DOHH2 (cell line): Measurements from ENCODE around the gene TNPO1.

Experiments used
- H3F3A ChIP-seq: fragments of 200-600 bp; sonication (generic), shearing (Covaris generic); 2 replicates; pipeline ENCODE4 v1.6.0; 2016; ENCODE audit warnings: antibody characterized with exemption, mild to moderate bottlenecking; ENCODE audit not compliant: control insufficient read depth, insufficient read depth
- H3K27ac ChIP-seq: fragments of 200-600 bp; sonication (generic); 2 replicates; pipeline ENCODE4 v1.5.1; 2014; ENCODE audit warnings: low read depth, mild to moderate bottlenecking, low read length, moderate library complexity
- H3K27me3 ChIP-seq: fragments of 200-600 bp; sonication (generic); 2 replicates; pipeline ENCODE4 v1.6.1; 2014; ENCODE audit warnings: mild to moderate bottlenecking, low read length, mixed read lengths; ENCODE audit not compliant: control insufficient read depth
- H3K36me3 ChIP-seq: fragments of 200-600 bp; sonication (generic); 2 replicates; pipeline ENCODE4 v1.6.1; 2014; ENCODE audit warnings: mild to moderate bottlenecking, low read length, moderate library complexity, mixed read lengths; ENCODE audit not compliant: control insufficient read depth
- H3K4me1 ChIP-seq: fragments of 200-600 bp; sonication (generic); 2 replicates; pipeline ENCODE4 v1.6.1; 2014; ENCODE audit warnings: mild to moderate bottlenecking, low read length, mixed read lengths; ENCODE audit not compliant: control insufficient read depth
- H3K4me2 ChIP-seq: fragments of 200-600 bp; sonication (generic); 2 replicates; pipeline ENCODE4 v1.6.0; 2014; ENCODE audit warnings: mild to moderate bottlenecking, low read length, moderate library complexity
- H3K4me3 ChIP-seq: fragments of 200-600 bp; sonication (generic); 2 replicates; pipeline ENCODE4 v1.5.1; 2014; ENCODE audit warnings: mild to moderate bottlenecking, low read length, mixed read lengths
- H3K79me2 ChIP-seq: fragments of 200-600 bp; sonication (generic); 2 replicates; pipeline ENCODE4 v1.6.1; 2014; ENCODE audit warnings: mild to moderate bottlenecking, low read length, mixed read lengths; ENCODE audit not compliant: control insufficient read depth
- H3K9me2 ChIP-seq: fragments of 200-600 bp; sonication (generic); replicated peaks from 2 replicates; pipeline ENCODE4 v1.6.1; 2014; ENCODE audit warnings: mild to moderate bottlenecking, low read length, mixed read lengths; ENCODE audit not compliant: control insufficient read depth
- H3K9me3 ChIP-seq: fragments of 200-600 bp; sonication (generic); 2 replicates; pipeline ENCODE4 v1.6.1; 2014; ENCODE audit warnings: antibody characterized with exemption, low read length, mixed read lengths; ENCODE audit not compliant: control insufficient read depth, insufficient read depth
- H4K20me1 ChIP-seq: fragments of 200-600 bp; sonication (generic); 2 replicates; pipeline ENCODE4 v1.6.0; 2014; ENCODE audit warnings: low read depth, mild to moderate bottlenecking, antibody characterized with exemption, low read length, moderate library complexity; ENCODE audit not compliant: control insufficient read depth, insufficient read depth
- EZH2phosphoT487 ChIP-seq: fragments of 200-600 bp; sonication (generic); IDR thresholded peaks from 2 replicates; pipeline ENCODE4 v1.6.1; 2017; ENCODE audit warnings: borderline replicate concordance, mild to moderate bottlenecking, antibody characterized with exemption, low read length, moderate library complexity, mixed read lengths
- TF ChIP-seq, protein P1 (sequence below): fragments of 200-600 bp; sonication (generic); IDR thresholded peaks from one replicate; pipeline ENCODE4 v1.5.1; 2014; ENCODE audit warnings: antibody characterized with exemption, mild to moderate bottlenecking, low read depth, low read length; ENCODE audit not compliant: poor library complexity, severe bottlenecking

The TNPO1 gene

DNA sequence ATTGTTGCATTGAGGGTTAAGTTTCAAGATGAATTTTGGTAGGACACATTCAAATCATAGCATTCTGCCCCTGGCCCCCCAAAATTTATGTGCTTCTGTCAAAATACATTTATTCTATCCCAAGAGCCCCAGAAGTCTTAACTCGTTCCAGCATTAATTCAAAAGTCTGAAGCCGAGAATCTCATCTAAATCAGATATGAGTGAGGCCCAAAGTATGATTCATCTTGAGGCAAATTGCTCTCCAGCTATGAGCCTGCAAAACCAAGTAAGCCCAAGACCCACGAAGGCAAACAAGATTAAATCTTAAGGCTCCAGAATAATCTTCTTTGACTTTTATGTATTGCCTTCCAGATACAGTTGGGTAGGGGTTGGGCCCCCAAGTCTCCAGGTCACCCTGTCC lies 19.2 kb downstream of the TNPO1 start:
- TF ChIP-seq, protein P1, sequence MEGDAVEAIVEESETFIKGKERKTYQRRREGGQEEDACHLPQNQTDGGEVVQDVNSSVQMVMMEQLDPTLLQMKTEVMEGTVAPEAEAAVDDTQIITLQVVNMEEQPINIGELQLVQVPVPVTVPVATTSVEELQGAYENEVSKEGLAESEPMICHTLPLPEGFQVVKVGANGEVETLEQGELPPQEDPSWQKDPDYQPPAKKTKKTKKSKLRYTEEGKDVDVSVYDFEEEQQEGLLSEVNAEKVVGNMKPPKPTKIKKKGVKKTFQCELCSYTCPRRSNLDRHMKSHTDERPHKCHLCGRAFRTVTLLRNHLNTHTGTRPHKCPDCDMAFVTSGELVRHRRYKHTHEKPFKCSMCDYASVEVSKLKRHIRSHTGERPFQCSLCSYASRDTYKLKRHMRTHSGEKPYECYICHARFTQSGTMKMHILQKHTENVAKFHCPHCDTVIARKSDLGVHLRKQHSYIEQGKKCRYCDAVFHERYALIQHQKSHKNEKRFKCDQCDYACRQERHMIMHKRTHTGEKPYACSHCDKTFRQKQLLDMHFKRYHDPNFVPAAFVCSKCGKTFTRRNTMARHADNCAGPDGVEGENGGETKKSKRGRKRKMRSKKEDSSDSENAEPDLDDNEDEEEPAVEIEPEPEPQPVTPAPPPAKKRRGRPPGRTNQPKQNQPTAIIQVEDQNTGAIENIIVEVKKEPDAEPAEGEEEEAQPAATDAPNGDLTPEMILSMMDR, result no peak
- TF ChIP-seq EZH2phosphoT487, result no peak
- Histone ChIP-seq H3K27ac (no peak overlapping the region), H3K79me2 (peaks cover 83% of the 10 kb centered on the region), H3K4me3 (no peak overlapping the region), H3K36me3 (no peaks in the 10 kb centered on the region), H3K4me2 (no peak overlapping the region), H3K4me1 (no peaks in the 10 kb centered on the region), H3K9me2 (no peaks in the 10 kb centered on the region), H4K20me1 (no peaks in the 10 kb centered on the region; the same call in 1 of the 2 replicates), H3K9me3 (no peaks in the 10 kb centered on the region), H3K27me3 (no peaks in the 10 kb centered on the region), H3F3A (no peaks in the 10 kb centered on the region)

GRCh38 chr5:72836810-72837209 lies 20.3 kb downstream of the TNPO1 start:
- TF ChIP-seq, protein P1, result no peak
- TF ChIP-seq EZH2phosphoT487, result no peak
- Histone ChIP-seq H3K9me3 (no peaks in the 10 kb centered on the region), H3K4me2 (no peak overlapping the region), H3K36me3 (no peaks in the 10 kb centered on the region), H3K79me2 (peaks cover 89% of the 10 kb centered on the region), H3K9me2 (no peaks in the 10 kb centered on the region), H3K27ac (no peak overlapping the region), H3K4me1 (no peaks in the 10 kb centered on the region), H3F3A (no peaks in the 10 kb centered on the region), H3K27me3 (no peaks in the 10 kb centered on the region), H4K20me1 (no peaks in the 10 kb centered on the region; the same call in 1 of the 2 replicates), H3K4me3 (no peak overlapping the region)

DNA sequence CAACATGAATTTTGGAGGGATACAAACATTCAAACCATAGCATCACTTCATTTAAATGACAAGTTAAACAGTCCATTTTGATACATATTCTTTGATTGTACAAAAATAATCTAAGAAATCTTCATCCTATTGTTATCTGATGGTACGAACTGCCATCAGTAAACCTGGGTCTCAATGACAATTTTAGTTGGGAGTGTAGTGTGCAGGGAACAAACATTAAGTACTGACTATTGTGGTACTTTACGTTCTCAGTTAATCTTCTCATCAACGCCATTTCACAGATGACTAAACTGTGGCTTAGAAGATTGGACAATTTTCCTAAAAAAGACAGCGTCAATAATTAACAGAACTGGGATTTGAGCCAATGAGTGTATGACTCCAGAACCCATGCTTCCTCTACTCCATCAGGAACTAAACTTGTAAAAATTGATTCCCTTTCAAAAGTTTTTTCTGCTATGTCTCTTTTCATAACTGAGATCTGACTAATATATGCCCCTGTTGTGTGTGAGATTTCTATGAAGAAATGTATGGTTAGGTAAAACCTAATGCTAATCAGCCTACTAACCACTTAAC lies 21.1 kb downstream of the TNPO1 start:
- no peaks in the 10 kb centered on the region for H3F3A ChIP-seq
- TF ChIP-seq, protein P1, result no peak
- no peak for TF ChIP-seq EZH2phosphoT487
- no peak overlapping the region for H3K4me3 ChIP-seq
- no peaks in the 10 kb centered on the region; the same call in 1 of the 2 replicates for H4K20me1 ChIP-seq
- H3K4me1 ChIP-seq, result peaks cover 7% of the 10 kb centered on the region
- H3K27me3 ChIP-seq, result no peaks in the 10 kb centered on the region
- H3K79me2 ChIP-seq, result peaks cover 89% of the 10 kb centered on the region
- no peak overlapping the region for H3K27ac ChIP-seq
- no peaks in the 10 kb centered on the region for H3K9me3 ChIP-seq
- no peaks in the 10 kb centered on the region for H3K36me3 ChIP-seq
- H3K9me2 ChIP-seq, result no peaks in the 10 kb centered on the region
- no peak overlapping the region for H3K4me2 ChIP-seq
